GM12875 (cell line): ENCODE measurements around the gene COX7A2L.

ENCODE experiments used
- H3K4me3 ChIP-seq: one replicate; pipeline ENCODE4 v1.5.1; 2011; ENCODE audit warnings: low read depth, low read length, control low read depth
- CTCF ChIP-seq: IDR thresholded peaks from 2 replicates; pipeline ENCODE4 v1.5.1; 2011; ENCODE audit warnings: low read depth, mild to moderate bottlenecking, control low read depth, inconsistent platforms, low read length, moderate library complexity, borderline replicate concordance; ENCODE audit not compliant: insufficient read depth

COX7A2L gene

GRCh38 chr2:42366411-42366810 lies 5.4 kb upstream of the COX7A2L start:
- TF ChIP-seq CTCF = no peak
- H3K4me3 ChIP-seq = no peak overlapping the region

DNA sequence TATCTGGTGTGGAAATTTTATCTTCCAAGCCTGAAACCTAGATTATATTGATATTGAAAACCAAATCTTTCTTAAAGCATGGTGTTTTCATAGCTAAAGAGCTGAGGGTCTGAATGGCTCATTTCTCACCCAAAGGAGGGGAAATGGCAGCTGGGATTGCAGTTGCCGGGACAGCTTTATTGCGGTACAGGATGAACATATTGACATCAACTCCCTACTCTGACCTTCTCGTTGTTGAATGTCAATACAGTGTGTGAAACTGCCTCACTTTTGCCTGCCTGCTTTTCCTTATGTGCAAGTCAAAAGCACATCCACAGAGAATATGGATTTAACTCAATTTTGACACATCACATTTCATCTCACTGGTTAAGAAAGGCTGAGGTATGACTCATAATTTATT lies 3.6 kb upstream of the COX7A2L start:
- no peak for TF ChIP-seq CTCF
- no peak overlapping the region for H3K4me3 ChIP-seq

DNA sequence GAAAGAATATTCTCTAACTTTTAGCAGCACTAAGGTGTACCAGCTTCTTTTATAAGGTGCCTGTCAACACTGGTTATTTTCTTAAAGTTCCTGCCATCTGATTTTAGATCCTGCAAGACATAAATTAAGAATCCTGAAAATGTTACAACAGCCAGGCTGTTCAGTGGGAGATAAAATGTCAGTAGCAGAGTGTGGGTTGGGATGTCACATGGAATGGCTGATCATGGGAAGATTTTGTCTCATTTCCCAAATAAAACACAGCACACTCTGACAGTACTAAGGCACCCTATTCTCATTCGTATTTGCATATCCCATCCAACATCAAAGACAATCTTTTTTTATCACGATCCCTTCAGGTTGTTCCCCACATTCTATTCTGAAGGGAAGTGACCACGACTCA lies 2.4 kb upstream of the COX7A2L start:
- no peak for TF ChIP-seq CTCF
- no peak overlapping the region for H3K4me3 ChIP-seq

- peak overlapping the region; percentile 13 for H3K4me3 ChIP-seq
- TF ChIP-seq CTCF = no peak
Measured at GRCh38 chr2:42361728-42362283, 789 bp upstream of the COX7A2L start.

DNA sequence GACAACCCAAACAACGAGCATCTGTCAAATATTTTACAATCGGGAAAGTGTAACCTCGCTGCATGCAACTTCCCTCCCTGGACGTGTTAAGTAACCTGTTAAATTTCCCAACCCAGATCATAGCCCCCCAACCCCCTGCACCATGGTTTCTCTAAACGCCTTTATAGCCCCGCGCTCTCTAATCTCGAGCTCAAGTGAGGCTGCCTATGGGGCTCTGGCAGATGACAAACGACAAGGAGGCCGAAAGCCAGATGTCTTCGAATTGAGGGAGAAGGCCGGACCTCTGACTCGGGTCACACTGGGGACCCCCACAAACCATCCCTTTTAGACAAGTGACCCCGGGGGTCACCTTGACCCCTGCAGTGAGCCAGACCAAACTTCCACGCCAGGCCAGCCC lies 526 bp downstream of the COX7A2L start:
- no peak for TF ChIP-seq CTCF
- peak overlapping the region; percentile 84 for H3K4me3 ChIP-seq

GRCh38 chr2:42359965-42360483 lies 993 bp downstream of the COX7A2L start:
- TF ChIP-seq CTCF = no peak
- H3K4me3 ChIP-seq = peak overlapping the region; percentile 84

DNA sequence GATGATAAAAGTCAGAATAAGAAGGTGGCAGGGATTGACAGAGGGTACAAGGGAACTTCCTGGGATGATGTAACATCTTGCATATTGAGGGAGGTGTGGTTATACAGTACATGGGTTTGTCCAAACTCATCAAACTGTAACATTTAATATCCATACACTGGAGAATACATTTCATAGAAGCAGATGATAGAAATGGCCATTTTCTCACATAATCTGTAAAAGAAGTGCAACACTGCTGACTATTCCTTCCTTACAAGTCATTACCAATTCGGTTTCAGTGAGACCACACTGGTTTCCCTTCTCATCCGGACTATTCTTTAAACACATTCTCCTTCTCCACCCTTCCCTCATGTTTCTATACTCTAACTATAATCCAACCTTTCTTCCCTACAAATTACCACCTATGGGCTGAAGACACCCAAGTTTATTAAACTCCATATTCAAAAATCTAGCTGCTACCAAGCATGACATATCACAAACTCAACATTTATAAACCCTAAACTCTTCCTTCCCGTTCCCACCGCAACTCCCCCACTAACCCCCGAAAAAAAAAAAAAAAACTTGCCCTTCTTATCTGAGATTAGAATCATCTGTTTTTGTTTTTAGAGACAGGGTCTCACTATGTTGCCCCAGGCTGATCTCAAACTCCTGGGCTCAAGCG lies 1.6 kb downstream of the COX7A2L start:
- TF ChIP-seq CTCF = no peak
- peak overlapping the region; percentile 84 for H3K4me3 ChIP-seq
